GM08714 (cell line): ENCODE data around the gene MAP4K1.
A peak's percentile ranks its signal among the peaks of the same experiment; 100 is the strongest.

Source experiments
- H3K4me3 ChIP-seq: fragments of 200-500 bp; sonication (Bioruptor generic); 2 replicates; pipeline ENCODE4 v1.5.1; 2014; ENCODE audit warnings: mild to moderate bottlenecking, low read length, inconsistent platforms
- ZNF274 ChIP-seq: IDR thresholded peaks from 2 replicates; pipeline ENCODE4 v1.6.1; 2012; ENCODE audit warnings: mild to moderate bottlenecking, low read depth, low read length

The MAP4K1 gene

GRCh38 chr19:38617764-38618589, at the start of gene MAP4K1:
TSS of gene MAP4K1 (minus strand) at chr19:38617953. CDS start at chr19:38617895, 58 bp downstream.
- no peak for TF ChIP-seq ZNF274

DNA sequence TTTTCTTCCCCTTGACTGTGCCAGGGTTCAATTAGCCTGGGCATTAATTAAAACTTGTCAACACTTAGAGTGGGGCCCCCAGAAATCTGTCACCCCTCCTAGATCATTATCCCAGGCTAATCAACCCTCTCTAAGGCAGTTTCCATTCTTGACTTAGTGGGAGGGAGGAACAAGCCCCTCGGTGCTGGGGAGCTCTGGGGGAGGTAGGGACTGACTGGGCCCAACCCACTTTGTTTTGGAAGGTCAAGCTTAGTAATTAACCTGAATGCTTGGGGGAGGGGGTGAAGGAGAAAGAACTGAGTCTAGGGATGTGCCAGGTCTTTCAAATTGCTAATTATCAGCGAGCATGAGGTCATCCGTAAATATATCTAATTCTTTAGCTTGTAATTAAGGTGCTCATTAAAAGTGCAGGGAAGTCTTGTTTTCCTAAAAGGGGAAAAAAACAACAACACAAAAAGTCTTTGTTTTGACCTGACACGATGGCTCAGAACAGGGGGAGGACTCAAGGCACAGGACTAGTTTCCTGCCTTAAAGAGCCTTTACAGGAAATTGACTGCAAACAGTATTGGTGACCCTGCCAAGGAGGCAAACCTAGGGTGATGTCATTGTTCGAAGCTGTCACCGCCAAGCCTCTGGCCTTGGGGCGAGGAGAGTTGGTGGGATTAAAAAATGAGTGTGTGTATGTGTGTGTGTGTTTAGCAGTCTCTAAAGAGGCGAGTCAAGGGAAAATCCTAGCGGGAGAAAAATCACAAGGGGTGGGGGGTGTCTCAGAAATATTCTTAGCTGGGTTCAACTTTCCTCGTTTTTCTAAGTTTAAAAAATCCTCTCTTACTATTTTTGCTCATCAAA, 49.1 kb upstream of the MAP4K1 start:
- H3K4me3 ChIP-seq, result no peak overlapping the region; the same call in 1 of the 2 replicates
- no peak for TF ChIP-seq ZNF274

More at GRCh38 chr19:38617764-38618589, at the start of gene MAP4K1:
- peak within 1 kb of the TSS; percentile 71 for H3K4me3 ChIP-seq

DNA sequence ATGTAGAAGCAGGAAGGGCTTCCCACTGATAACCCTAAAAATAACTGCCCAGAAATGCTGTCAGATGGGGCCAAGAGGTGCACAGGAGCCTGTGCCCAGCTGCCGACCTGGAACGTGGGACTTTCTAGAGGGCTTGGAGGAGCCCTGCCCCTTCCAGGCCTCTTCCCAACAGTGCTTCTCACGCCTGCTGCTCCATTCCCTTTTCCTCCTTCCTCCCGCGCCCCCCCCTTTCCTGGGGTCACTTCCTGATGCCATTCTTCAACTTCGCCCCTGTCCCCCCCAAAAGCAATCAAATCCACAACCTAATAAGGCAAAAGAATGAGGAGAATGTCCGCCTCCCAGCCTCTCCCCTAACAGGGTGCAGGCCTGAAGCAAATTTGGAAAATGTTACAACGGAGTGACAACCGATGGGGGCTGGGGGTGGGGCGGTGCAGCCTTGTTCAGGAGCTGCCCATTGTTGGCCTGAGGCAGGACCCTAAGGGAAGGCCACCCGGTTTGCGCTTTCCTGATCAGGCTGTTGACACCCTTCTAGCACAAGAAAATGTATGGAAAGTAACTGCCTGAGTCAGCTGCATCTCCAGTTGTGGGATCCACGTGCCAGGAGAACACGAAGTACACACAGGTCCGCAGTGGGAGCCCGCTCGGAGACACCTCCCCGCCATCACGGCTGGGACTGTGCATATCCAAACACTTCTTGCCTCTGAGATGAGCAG, 48.4 kb upstream of the MAP4K1 start:
- no peak overlapping the region for H3K4me3 ChIP-seq
- TF ChIP-seq ZNF274, result no peak

- H3K4me3 ChIP-seq, result no peak overlapping the region
- no peak for TF ChIP-seq ZNF274
These were observed 47.6 kb upstream of the MAP4K1 start for GRCh38 chr19:38665219-38665931.

GRCh38 chr19:38664503-38665211, 46.9 kb upstream of the MAP4K1 start:
- no peak for TF ChIP-seq ZNF274
- H3K4me3 ChIP-seq, result no peak overlapping the region

DNA sequence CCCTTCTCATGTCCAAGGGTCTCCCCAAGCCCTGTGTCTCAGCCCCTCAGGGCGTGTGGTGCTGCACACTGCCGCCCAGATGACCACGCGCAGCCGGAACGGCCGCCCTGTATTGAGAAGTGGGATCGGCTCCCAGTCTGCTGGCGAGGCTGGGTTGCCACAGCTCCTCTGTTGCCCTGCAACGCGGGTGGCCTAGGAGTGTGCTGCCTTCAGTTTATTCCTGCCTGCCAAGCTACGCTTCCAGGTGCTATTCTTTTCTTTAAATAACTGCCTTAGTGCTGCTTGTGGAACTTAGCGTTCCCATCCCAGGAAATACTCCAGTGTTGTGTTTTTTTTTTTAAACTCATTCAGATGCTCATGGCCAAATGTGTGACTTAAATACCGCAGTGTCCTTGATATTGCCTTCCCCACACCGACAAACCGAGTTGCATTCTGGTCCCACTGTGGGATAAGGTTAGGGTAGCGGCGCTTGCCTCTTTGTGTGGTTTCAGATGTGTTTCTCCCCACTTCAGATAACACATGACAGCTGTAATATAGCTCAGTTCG, 46.3 kb upstream of the MAP4K1 start:
- no peak for TF ChIP-seq ZNF274
- H3K4me3 ChIP-seq, result no peak overlapping the region

GRCh38 chr19:38663156-38663651, 45.5 kb upstream of the MAP4K1 start:
- no peak for TF ChIP-seq ZNF274
- no peak overlapping the region for H3K4me3 ChIP-seq

DNA sequence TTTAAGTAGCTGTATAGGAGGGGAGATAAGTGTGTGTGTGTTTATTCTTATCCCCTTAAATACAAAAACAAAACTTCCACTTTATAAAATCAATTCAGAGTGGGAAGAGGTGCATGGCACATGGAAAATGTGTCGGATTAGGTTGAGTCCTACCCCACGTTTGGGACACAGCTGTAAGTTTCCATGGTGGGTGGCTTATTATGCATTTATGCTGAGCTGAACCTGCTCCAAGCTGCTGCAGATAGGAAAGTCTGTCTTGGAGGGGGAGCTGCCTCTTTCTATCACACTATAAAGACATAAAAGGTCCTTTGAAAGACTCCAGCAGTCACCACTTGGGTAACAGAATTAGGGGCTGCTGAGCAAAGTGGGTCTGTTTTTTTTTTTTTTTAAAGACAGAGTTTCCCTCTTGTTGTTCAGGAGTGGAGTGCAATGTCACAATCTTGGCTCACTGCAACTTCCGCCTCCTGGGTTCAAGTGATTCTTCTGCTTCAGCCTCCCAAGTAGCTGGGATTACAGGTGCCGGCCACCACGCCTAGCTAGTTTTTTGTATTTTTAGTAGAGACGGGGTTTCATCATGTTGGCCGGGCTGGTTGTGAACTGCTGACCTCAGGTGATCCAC, 44.9 kb upstream of the MAP4K1 start:
- no peak for TF ChIP-seq ZNF274
- no peak overlapping the region for H3K4me3 ChIP-seq

- H3K4me3 ChIP-seq, result no peak overlapping the region
- TF ChIP-seq ZNF274, result no peak
These were observed 44.2 kb upstream of the MAP4K1 start for GRCh38 chr19:38661996-38662395.

- TF ChIP-seq ZNF274, result no peak
- no peak overlapping the region for H3K4me3 ChIP-seq
These were observed 43.4 kb upstream of the MAP4K1 start for GRCh38 chr19:38661136-38661535.

GRCh38 chr19:38660724-38661123, 43.0 kb upstream of the MAP4K1 start:
- no peak overlapping the region for H3K4me3 ChIP-seq
- no peak for TF ChIP-seq ZNF274
